Measurements from ENCODE around the gene ERCC1. TPM values are rescaled to one million over a fixed set of nuclear protein-coding genes. Genes with fewer than 3 reads are reported as not detected.

The ERCC1 gene
- total RNA-seq, 1 experiment from 2014 or later = 62.4 TPM

- no peak overlapping the region; the same call in 1 of the 2 replicates for H3K14ac ChIP-seq (ENCODE audit: insufficient read depth, low read length)
- H3K23ac ChIP-seq (ENCODE audit: insufficient read length, low read depth, low read length) = no peak overlapping the region
- peak overlapping the region; percentile 43 for H3T11ph ChIP-seq (ENCODE audit: low read length)
- no peak overlapping the region for H2BK20ac ChIP-seq (ENCODE audit: low read depth, low read length, poor library complexity, severe bottlenecking)
- no peak for TF ChIP-seq CTCF (conservative IDR thresholded peaks at IDR 0.05)
- peaks cover 18 to 28% of the 10 kb centered on the region in 2 experiments for H3K4me1 Mint-ChIP-seq
- no peaks in the 10 kb centered on the region for H3K9me3 ChIP-seq (ENCODE audit: control insufficient read depth, low read depth, low read length)
- H3K23me2 ChIP-seq (ENCODE audit: insufficient read length, low read depth, low read length, poor library complexity, severe bottlenecking) = peaks cover 4% of the 10 kb centered on the region
- H3K4me3 Mint-ChIP-seq = peak overlapping the region; percentile 70 to 86
- H3K9me3 Mint-ChIP-seq = peaks cover 4 to 11% of the 10 kb centered on the region in 2 experiments; a peak in 4 of 5 replicates
- no peak overlapping the region for H2BK5ac ChIP-seq (ENCODE audit: insufficient read length, low read length)
- no peak overlapping the region for H3K56ac ChIP-seq (ENCODE audit: insufficient read length, low read depth, low read length)
- no peaks in the 10 kb centered on the region for H4K20me1 ChIP-seq (ENCODE audit: control insufficient read depth, insufficient read depth, insufficient read length)
- peaks cover 2% of the 10 kb centered on the region; the same call in 1 of the 2 replicates for H3K4me1 ChIP-seq (ENCODE audit: insufficient read depth, low read length)
- no peak overlapping the region for H2BK120ac ChIP-seq (ENCODE audit: low read depth, low read length, poor library complexity, severe bottlenecking)
- H4K8ac ChIP-seq (replicated peaks; ENCODE audit: insufficient read length, low read depth, low read length) = no peak overlapping the region
- no peak overlapping the region for H2AK5ac ChIP-seq (ENCODE audit: insufficient read length, low read length)
- H2BK15ac ChIP-seq (ENCODE audit: low read depth, low read length) = no peak overlapping the region
- no peak overlapping the region for H4K91ac ChIP-seq (ENCODE audit: insufficient read length, low read depth, low read length)
- H3K79me2 ChIP-seq (ENCODE audit: insufficient read depth, low read length) = no peaks in the 10 kb centered on the region
- WGBS (ENCODE audit: extremely low coverage, insufficient read length, low lambda C conversion rate) = no CpG with 5 or more reads among the region's 12 CpGs
- no peaks in the 10 kb centered on the region; the same call in 1 of the 2 replicates for H3K27me3 ChIP-seq (ENCODE audit: insufficient read depth, low read length)
- no peaks in the 10 kb centered on the region for H3K79me1 ChIP-seq (ENCODE audit: insufficient read depth, low read depth, low read length, poor library complexity, severe bottlenecking)
- no peak overlapping the region for H3K27ac ChIP-seq (ENCODE audit: insufficient read length, low read depth, low read length)
- peak overlapping the region in 1 of 3 experiments; percentile 98; a peak in 1 of 7 replicates for H3K27ac Mint-ChIP-seq
- H3K36me3 Mint-ChIP-seq (ENCODE audit: insufficient read depth in 1 of 3, low read depth in 3 of 3) = no peaks in the 10 kb centered on the region; a peak in 1 of 7 replicates
- no peak overlapping the region for H4K5ac ChIP-seq (ENCODE audit: insufficient read length, low read depth, low read length)
- no peak overlapping the region for H2AFZ ChIP-seq (ENCODE audit: low read length)
- no peak overlapping the region for H3K9ac ChIP-seq (ENCODE audit: extremely low read depth, insufficient read length, low read length)
- peak overlapping the region; percentile 95; the same call in 1 of the 2 replicates for H3K4ac ChIP-seq (ENCODE audit: low read depth, low read length)
- H3K18ac ChIP-seq (ENCODE audit: insufficient read length, low read depth, low read length) = peak overlapping the region; percentile 100
- peaks cover 38% of the 10 kb centered on the region for H3K27me3 Mint-ChIP-seq (ENCODE audit: low read depth)
- DNase-seq = no peak
- H2BK12ac ChIP-seq (ENCODE audit: insufficient read length, low read depth, low read length) = no peak overlapping the region
- no peak overlapping the region for H3K4me2 ChIP-seq (ENCODE audit: insufficient read depth, insufficient read length, low read length)
Measured at GRCh38 chr19:45451850-45452387, 28.2 kb upstream of the ERCC1 start.

Measured in H9 (cell line).